Measurements from ENCODE around the gene PRR14. TPM values are rescaled to one million over a fixed set of nuclear protein-coding genes. Genes with fewer than 3 reads are reported as not detected.

Gene PRR14
- total and polyA plus RNA-seq, 4 donors = 6.3 to 65.1 (median 40.0) TPM

DNA sequence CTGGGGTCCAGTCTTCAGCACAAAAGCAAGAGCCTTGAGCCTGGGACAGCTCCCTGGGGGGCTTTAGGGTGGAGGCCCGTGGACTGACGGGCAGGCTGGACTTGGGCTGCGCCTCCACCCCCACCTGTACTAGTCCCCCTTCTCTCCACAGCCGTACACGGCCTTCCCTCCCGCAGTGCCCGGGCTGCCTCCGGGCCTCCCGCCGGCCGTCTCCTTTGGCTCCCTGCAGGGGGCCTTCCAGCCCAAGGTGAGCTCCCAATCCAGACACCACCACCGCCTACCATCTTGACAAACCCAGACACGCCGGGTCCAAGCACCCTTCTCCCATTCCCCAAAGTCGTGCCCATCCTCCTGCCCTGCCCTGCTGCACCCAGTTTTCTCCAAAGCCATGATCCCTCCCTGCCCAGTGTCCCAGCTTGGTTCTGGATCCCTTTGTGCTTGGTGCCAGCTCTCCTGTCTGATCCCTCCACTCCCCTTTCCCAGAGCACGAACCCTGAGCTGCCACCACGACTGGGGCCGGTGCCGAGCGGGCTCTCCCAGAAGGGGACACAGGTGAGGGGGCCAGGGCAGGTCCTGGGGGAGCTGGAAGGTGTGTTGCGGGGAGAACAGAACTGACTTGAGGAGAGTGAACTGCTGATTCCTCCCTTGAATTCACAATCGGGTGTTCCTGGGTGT is 14.5 kb downstream of the PRR14 start:
- peaks cover 92% of the 10 kb centered on the region for H3K36me3 ChIP-seq (ENCODE audit: control insufficient read depth, insufficient read depth, low read length)
- no peak overlapping the region for H3K4me3 ChIP-seq (ENCODE audit: low read depth, low read length)
- no peak for DNase-seq (ENCODE audit: low read depth in 4 of 6, low spot score in 6 of 6)
- no peaks in the 10 kb centered on the region for H3K9me3 ChIP-seq (ENCODE audit: control insufficient read depth, insufficient read depth, low read length)
- 83% methylated on average over 17 of the region's 22 CpGs for WGBS (ENCODE audit: insufficient coverage)
- H3K27me3 ChIP-seq (ENCODE audit: control insufficient read depth, insufficient read depth, low read length) = no peaks in the 10 kb centered on the region
- peaks cover 28% of the 10 kb centered on the region for H3K4me1 ChIP-seq (ENCODE audit: control insufficient read depth, insufficient read depth, low read length)
- no peak overlapping the region for H3K27ac ChIP-seq (ENCODE audit: low read depth, low read length)

DNA sequence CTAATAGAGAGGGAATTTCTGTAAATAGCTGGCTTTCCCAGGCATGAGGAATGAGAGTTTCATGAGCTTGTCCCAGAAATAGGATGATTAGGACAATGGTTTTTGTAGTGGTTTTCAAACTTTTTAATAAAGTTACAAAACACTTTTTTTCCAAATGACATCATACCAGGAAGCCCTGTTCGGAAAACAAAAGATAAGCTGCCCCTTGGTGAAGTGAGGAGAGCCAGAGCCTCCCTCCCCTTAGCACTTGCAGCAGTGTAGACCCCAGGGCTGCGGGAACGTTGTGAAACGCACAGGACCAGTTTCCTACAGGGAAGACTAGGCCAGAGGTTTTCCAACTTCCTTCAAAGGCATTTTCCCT is 15.1 kb downstream of the PRR14 start:
- Histone ChIP-seq H3K9me3 (ENCODE audit: control insufficient read depth, insufficient read depth, low read length) (no peaks in the 10 kb centered on the region), H3K27ac (ENCODE audit: low read depth, low read length) (no peak overlapping the region), H3K4me3 (ENCODE audit: low read depth, low read length) (no peak overlapping the region), H3K4me1 (ENCODE audit: control insufficient read depth, insufficient read depth, low read length) (peaks cover 23% of the 10 kb centered on the region), H3K36me3 (ENCODE audit: control insufficient read depth, insufficient read depth, low read length) (peaks cover 92% of the 10 kb centered on the region), H3K27me3 (ENCODE audit: control insufficient read depth, insufficient read depth, low read length) (no peaks in the 10 kb centered on the region)
- DNase-seq (ENCODE audit: low read depth in 4 of 6, low spot score in 6 of 6) = no peak
- WGBS (ENCODE audit: insufficient coverage) = no CpG with 5 or more reads among the region's 4 CpGs

DNA sequence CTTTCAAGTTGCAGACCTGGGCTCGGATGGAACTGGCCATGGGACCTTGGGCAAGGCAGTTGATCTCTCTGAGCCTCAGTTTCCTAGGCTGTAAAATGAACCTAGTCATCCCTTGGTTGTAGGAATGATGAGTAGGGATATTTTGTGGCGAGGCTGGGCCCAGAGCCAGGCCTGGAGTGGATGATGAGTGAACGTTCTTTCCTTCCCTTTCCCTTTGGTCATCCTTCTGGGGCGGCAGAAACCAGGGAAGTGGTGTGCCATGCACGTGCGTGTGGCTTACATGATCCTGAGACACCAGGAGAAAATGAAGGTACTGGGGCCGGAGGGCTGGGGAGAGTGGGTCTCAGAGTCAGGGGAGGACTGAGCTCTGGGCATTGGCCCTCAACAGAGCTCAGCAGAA is 15.9 kb downstream of the PRR14 start:
- H3K4me3 ChIP-seq (ENCODE audit: low read depth, low read length) = no peak overlapping the region
- no peak overlapping the region for H3K27ac ChIP-seq (ENCODE audit: low read depth, low read length)
- peaks cover 92% of the 10 kb centered on the region for H3K36me3 ChIP-seq (ENCODE audit: control insufficient read depth, insufficient read depth, low read length)
- H3K27me3 ChIP-seq (ENCODE audit: control insufficient read depth, insufficient read depth, low read length) = no peaks in the 10 kb centered on the region
- WGBS (ENCODE audit: insufficient coverage) = 96% methylated on average over 6 of the region's 7 CpGs
- DNase-seq (ENCODE audit: low read depth in 4 of 6, low spot score in 6 of 6) = no peak
- no peaks in the 10 kb centered on the region for H3K9me3 ChIP-seq (ENCODE audit: control insufficient read depth, insufficient read depth, low read length)
- H3K4me1 ChIP-seq (ENCODE audit: control insufficient read depth, insufficient read depth, low read length) = peaks cover 16% of the 10 kb centered on the region

DNA sequence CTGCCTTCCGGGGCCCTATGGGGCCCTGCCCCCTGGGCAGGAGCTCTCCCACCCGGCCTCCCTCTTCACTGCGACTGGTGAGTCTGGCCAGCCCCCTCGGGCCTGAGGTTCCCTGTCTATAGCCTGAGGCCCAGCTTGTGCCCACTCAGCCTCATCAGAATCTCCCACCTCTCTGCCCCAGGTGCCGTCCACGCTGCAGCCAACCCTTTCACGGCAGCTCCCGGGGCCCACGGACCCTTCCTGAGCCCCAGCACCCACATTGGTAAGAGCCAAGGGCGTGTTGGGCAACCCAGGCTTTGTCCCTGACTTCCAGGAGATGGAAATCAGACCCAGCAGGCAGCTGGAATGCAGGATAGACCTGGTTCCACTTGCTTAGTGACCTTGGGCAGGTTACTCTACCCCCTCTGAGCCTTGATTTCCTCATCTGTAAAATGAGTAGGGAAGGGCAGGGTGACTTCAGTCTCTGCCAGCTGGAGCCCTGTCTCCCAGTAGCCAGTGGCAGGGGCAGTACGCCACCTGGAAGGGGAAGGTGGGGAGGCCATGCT is 16.7 kb downstream of the PRR14 start:
- Histone ChIP-seq H3K9me3 (ENCODE audit: control insufficient read depth, insufficient read depth, low read length) (no peaks in the 10 kb centered on the region), H3K36me3 (ENCODE audit: control insufficient read depth, insufficient read depth, low read length) (peaks cover 89% of the 10 kb centered on the region), H3K4me3 (ENCODE audit: low read depth, low read length) (no peak overlapping the region), H3K27me3 (ENCODE audit: control insufficient read depth, insufficient read depth, low read length) (no peaks in the 10 kb centered on the region), H3K4me1 (ENCODE audit: control insufficient read depth, insufficient read depth, low read length) (peaks cover 10% of the 10 kb centered on the region), H3K27ac (ENCODE audit: low read depth, low read length) (no peak overlapping the region)
- WGBS (ENCODE audit: insufficient coverage) = 95% methylated on average over 11 of the region's 11 CpGs
- DNase-seq (ENCODE audit: low read depth in 4 of 6, low spot score in 6 of 6) = no peak

DNA sequence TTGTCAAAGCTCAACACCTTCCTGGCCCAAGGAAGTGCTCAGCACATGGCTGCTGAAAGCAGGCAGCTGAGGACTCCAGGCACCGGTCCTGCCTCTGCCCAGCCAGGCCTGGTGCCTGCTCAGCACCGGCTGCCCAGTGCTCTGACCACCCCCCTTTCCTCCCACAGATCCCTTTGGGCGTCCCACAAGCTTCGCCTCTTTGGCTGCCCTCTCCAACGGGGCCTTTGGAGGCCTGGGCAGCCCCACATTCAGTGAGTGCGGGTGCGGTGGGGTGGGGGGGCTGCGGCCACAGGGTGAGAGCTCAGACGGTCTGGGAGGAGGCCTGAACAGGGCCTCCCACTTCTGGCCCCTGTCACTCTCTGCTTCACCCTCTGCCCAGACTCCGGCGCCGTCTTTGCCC is 17.6 kb downstream of the PRR14 start:
- H3K4me1 ChIP-seq (ENCODE audit: control insufficient read depth, insufficient read depth, low read length) = peaks cover 8% of the 10 kb centered on the region
- no peaks in the 10 kb centered on the region for H3K27me3 ChIP-seq (ENCODE audit: control insufficient read depth, insufficient read depth, low read length)
- H3K4me3 ChIP-seq (ENCODE audit: low read depth, low read length) = no peak overlapping the region
- no peaks in the 10 kb centered on the region for H3K9me3 ChIP-seq (ENCODE audit: control insufficient read depth, insufficient read depth, low read length)
- peaks cover 79% of the 10 kb centered on the region for H3K36me3 ChIP-seq (ENCODE audit: control insufficient read depth, insufficient read depth, low read length)
- no peak for DNase-seq (ENCODE audit: low read depth in 4 of 6, low spot score in 6 of 6)
- 91% methylated on average over 11 of the region's 12 CpGs for WGBS (ENCODE audit: insufficient coverage)
- no peak overlapping the region for H3K27ac ChIP-seq (ENCODE audit: low read depth, low read length)

DNA sequence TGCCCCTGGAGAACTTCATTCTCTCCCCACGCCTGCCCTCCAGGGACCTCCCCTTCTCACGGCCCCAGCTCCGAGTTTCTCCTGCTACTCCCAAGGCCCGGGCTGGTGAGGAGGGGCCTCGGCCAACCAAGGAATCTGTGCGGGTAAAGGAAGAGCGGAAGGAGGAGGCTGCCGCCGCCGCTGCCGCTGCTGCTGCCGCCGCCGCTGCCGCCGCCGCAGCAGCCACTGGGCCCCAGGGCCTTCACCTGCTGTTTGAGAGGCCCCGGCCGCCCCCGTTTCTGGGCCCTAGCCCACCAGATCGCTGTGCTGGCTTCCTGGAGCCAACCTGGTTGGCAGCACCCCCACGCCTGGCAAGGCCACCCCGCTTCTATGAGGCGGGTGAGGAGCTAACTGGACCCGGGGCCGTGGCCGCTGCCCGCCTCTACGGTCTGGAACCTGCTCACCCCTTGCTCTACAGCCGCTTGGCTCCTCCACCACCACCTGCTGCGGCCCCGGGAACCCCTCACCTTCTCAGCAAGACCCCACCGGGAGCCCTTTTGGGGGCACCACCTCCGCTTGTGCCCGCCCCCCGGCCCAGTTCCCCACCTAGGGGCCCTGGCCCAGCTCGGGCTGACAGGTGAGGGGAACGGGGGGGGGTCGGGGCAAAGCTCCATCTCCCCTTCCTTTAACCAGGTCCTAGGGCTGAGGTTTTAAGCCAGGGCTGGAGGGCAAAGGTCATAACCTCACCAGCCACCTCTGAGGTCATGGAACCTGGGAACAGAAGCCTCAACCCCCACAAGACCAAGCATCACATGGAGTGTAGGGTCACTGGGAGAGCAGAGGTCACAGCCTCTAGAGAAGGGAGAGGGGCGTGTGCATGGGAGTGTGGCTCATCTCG is 18.5 kb downstream of the PRR14 start:
- H3K4me3 ChIP-seq (ENCODE audit: low read depth, low read length) = no peak overlapping the region
- peaks cover 3% of the 10 kb centered on the region for H3K4me1 ChIP-seq (ENCODE audit: control insufficient read depth, insufficient read depth, low read length)
- peaks cover 70% of the 10 kb centered on the region for H3K36me3 ChIP-seq (ENCODE audit: control insufficient read depth, insufficient read depth, low read length)
- no peak for DNase-seq (ENCODE audit: low read depth in 4 of 6, low spot score in 6 of 6)
- 95% methylated on average over 31 of the region's 41 CpGs for WGBS (ENCODE audit: insufficient coverage)
- no peaks in the 10 kb centered on the region for H3K27me3 ChIP-seq (ENCODE audit: control insufficient read depth, insufficient read depth, low read length)
- no peaks in the 10 kb centered on the region for H3K9me3 ChIP-seq (ENCODE audit: control insufficient read depth, insufficient read depth, low read length)
- H3K27ac ChIP-seq (ENCODE audit: low read depth, low read length) = no peak overlapping the region

DNA sequence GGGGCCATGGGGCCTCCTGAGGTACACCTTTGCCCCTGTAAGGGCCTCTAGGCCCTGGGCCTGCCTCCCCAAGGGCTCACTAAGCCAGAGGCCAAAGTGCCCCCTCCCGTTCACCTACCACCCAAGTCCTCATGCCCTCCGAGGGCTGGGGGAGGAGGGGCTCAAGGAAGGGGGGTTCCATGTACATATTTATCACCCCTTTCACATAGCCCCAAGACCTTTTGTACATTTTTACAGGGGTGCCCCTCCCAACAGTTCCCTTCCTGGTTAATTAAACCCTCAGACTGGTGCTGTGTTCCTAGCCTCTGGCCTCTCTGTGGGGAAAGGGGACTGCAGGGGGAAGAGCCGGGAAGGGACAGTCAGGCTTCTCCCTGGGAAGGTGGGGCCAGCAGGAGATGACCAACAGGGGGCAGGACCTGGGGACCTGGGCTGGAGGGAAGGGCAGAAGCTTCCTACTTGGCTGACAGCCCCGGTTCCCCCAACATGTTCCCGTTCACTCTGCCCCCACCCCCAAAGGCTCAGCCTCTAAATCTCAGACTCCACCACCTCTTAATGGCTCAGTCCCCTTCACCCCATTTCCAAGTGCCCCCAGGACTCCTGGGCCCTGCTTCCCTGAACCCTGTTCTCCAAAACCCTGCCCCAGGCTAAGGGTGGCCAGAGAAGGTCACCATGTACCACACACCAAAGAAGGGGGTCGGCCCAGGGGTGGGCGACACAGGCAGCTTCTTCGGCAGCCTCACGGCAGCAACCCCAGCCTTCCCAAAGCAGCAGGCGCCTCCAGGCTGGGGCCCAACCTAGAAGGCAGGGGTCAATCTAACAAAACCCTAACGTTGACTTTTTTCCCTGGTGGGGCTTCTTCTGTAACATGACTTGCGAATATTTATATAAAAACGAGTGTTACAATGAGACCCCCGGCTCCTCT is 19.4 kb downstream of the PRR14 start:
- Histone ChIP-seq H3K27ac (ENCODE audit: low read depth, low read length) (no peak overlapping the region), H3K36me3 (ENCODE audit: control insufficient read depth, insufficient read depth, low read length) (peaks cover 61% of the 10 kb centered on the region), H3K27me3 (ENCODE audit: control insufficient read depth, insufficient read depth, low read length) (no peaks in the 10 kb centered on the region), H3K9me3 (ENCODE audit: control insufficient read depth, insufficient read depth, low read length) (no peaks in the 10 kb centered on the region), H3K4me3 (ENCODE audit: low read depth, low read length) (no peak overlapping the region), H3K4me1 (ENCODE audit: control insufficient read depth, insufficient read depth, low read length) (no peaks in the 10 kb centered on the region)
- WGBS (ENCODE audit: insufficient coverage) = 89% methylated on average over 9 of the region's 14 CpGs
- DNase-seq (ENCODE audit: low read depth in 4 of 6, low spot score in 6 of 6) = no peak

DNA sequence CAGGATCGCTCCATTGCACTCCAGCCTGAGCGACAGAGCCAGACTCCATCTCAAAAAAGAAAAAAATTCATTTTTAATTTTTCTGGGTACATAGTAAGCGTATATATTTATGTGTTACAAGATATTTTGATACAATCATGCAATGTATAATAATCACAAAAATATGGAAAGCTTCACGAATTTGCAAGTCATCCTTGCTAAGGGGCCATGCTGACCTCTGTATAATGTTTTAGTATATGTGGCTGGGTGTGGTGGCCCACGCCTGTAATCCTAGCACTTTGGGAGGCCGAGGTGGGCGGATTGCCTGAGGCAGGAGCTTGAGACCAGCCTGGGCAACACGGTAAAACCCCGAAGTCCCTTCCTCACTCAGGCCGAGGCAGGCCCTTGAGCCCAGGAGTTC is 24.4 kb downstream of the PRR14 start:
- WGBS (ENCODE audit: insufficient coverage) = 89% methylated on average over 6 of the region's 10 CpGs

DNA sequence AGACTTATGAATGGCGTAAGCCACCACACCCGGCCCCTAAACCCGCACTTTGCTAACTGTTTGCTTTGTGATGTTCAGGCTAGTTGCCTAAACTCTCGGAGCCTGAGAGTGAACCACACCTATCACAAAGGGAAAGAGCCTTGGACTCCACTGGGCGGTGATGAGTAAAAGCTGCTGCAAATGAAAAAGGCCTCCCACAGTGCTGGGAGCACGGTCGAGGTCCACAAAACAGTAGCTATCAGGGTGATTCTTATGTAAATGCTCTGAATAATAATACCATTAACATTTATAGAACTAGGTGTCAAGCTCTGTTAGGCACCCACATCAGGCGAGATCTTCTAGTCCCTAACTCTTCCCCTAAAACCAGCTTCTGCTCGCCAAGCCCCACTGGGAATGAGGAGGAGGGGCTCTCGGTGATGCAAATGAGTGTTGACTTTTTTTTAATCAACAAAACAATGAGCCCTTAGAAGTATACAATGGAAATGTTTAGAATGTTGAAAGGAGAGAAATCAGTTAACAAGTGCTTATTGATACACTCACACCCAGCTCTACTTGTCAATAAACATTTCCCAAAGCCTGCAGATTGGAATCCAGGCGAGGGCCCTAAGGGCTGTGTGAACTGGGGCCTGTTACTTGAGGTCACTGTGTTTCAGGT is 27.3 kb downstream of the PRR14 start:
- no peaks in the 10 kb centered on the region for H3K27me3 ChIP-seq (ENCODE audit: control insufficient read depth, insufficient read depth, low read length)
- no peaks in the 10 kb centered on the region for H3K9me3 ChIP-seq (ENCODE audit: control insufficient read depth, insufficient read depth, low read length)
- no peak overlapping the region for H3K27ac ChIP-seq (ENCODE audit: low read depth, low read length)
- H3K4me3 ChIP-seq (ENCODE audit: low read depth, low read length) = no peak overlapping the region
- no peaks in the 10 kb centered on the region for H3K4me1 ChIP-seq (ENCODE audit: control insufficient read depth, insufficient read depth, low read length)
- WGBS (ENCODE audit: insufficient coverage) = 50% methylated on average over 4 of the region's 11 CpGs
- peak in 1 of 6 donors; percentile 62 for DNase-seq (ENCODE audit: low read depth in 4 of 6, low spot score in 6 of 6)
- H3K36me3 ChIP-seq (ENCODE audit: control insufficient read depth, insufficient read depth, low read length) = no peaks in the 10 kb centered on the region

More for the DNA sequence above, 24.4 kb downstream of the PRR14 start:
- Histone ChIP-seq H3K9me3 (ENCODE audit: control insufficient read depth, insufficient read depth, low read length) (no peaks in the 10 kb centered on the region), H3K27me3 (ENCODE audit: control insufficient read depth, insufficient read depth, low read length) (no peaks in the 10 kb centered on the region), H3K4me1 (ENCODE audit: control insufficient read depth, insufficient read depth, low read length) (no peaks in the 10 kb centered on the region), H3K4me3 (ENCODE audit: low read depth, low read length) (no peak overlapping the region), H3K36me3 (ENCODE audit: control insufficient read depth, insufficient read depth, low read length) (peaks cover 13% of the 10 kb centered on the region), H3K27ac (ENCODE audit: low read depth, low read length) (no peak overlapping the region)
- no peak for DNase-seq (ENCODE audit: low read depth in 4 of 6, low spot score in 6 of 6)

Measured in spinal cord (tissue), 10 donors.